H1 (cell line): ENCODE data around the gene TAC4.

Experiments used
- CREB1 ChIP-seq: IDR thresholded peaks from 2 replicates; pipeline ENCODE4 v1.6.1; 2012; ENCODE audit warnings: inconsistent platforms
- EZH2 ChIP-seq: fragments of 200-600 bp; sonication (generic); IDR thresholded peaks from 2 replicates; pipeline ENCODE4 v1.7.1; 2012; ENCODE audit warnings: low read depth, mild to moderate bottlenecking, moderate library complexity, low read length, inconsistent platforms; ENCODE audit not compliant: severe bottlenecking
- JUND ChIP-seq: IDR thresholded peaks from 2 replicates; pipeline ENCODE4 v1.6.1; 2011; ENCODE audit warnings: mild to moderate bottlenecking, improper control_type of control experiment, low read length
- KDM1A ChIP-seq: fragments of 200-600, 300-600 bp; sonication (generic); IDR thresholded peaks from 2 replicates; pipeline ENCODE4 v1.7.1; 2016; ENCODE audit warnings: mild to moderate bottlenecking, low read length, borderline replicate concordance
- POLR2A ChIP-seq, 2 experiments: IDR thresholded peaks; 1 replicate in 1 of 2; 2 replicates in 1 of 2; pipeline ENCODE4 v1.6.1; 2011; ENCODE audit warnings: low read depth in 2 of 2, low read length in 2 of 2, mild to moderate bottlenecking in 2 of 2; ENCODE audit errors: control extremely low read depth in 1 of 2
- POLR2AphosphoS5 ChIP-seq: IDR thresholded peaks from 2 replicates; pipeline ENCODE4 v1.6.1; 2011; ENCODE audit warnings: low read depth, low read length
- SIN3A ChIP-seq, 2 experiments: IDR thresholded peaks in 1 of 2; conservative IDR thresholded peaks in 1 of 2; 2 replicates each; pipeline ENCODE4 v1.6.1; 2011 to 2012; ENCODE audit warnings: low read length in 2 of 2, improper control_type of control experiment in 1 of 2, low read depth in 1 of 2, mild to moderate bottlenecking in 1 of 2
- SP4 ChIP-seq: IDR thresholded peaks from 2 replicates; pipeline ENCODE4 v1.6.1; 2012; ENCODE audit warnings: low read length, inconsistent platforms
- TEAD4 ChIP-seq: IDR thresholded peaks from 2 replicates; pipeline ENCODE4 v1.6.1; 2012; ENCODE audit warnings: low read depth, low read length, inconsistent platforms, mixed read lengths
- ZNF274 ChIP-seq: IDR thresholded peaks from 2 replicates; pipeline ENCODE4 v1.7.0; 2012; ENCODE audit warnings: low read length, borderline replicate concordance; ENCODE audit errors: extremely low read depth
- TF ChIP-seq, protein P1 (sequence below): IDR thresholded peaks from 2 replicates; pipeline ENCODE4 v1.6.1; 2011; ENCODE audit warnings: low read length, improper control_type of control experiment
- TF ChIP-seq, protein P2 (sequence below), 3 experiments: IDR thresholded peaks; 1 replicate in 2 of 3; 2 replicates in 1 of 3; pipeline versions ENCODE4 v1.5.1 to v1.6.1; 2011; ENCODE audit warnings: low read length in 3 of 3, mild to moderate bottlenecking in 3 of 3, inconsistent platforms in 2 of 3, low read depth in 1 of 3, moderate library complexity in 1 of 3; ENCODE audit not compliant: insufficient read depth in 1 of 3; ENCODE audit errors: control extremely low read depth in 1 of 3
- TF ChIP-seq, protein P3 (sequence below): IDR thresholded peaks from 2 replicates; pipeline ENCODE4 v1.6.1; 2012; ENCODE audit warnings: low read length, inconsistent platforms
- TF ChIP-seq, protein P4 (sequence below): IDR thresholded peaks from 2 replicates; pipeline ENCODE4 v1.6.1; 2012; ENCODE audit warnings: inconsistent platforms

DNA sequence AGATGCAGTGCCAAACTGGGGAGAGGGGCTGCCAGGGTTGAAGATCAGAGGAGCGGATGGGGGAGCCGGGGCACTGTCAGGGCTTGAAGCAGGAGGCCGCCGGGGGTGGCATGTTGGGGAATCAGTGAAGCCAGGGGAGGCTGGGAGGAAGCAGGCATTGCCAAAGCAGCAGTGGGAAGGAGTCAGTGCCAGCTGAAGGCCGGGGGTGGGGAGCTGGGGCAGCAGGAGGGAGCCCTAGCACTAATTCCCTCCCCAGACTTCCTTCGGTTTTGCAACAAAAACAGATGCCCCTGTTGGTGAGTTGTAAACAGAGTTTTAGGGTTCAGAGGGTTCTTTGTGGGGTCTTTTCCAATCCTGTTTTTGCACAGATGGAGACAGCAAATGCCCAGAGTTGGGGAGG is 10.9 kb upstream of the TAC4 start:
- TF ChIP-seq, protein P1, sequence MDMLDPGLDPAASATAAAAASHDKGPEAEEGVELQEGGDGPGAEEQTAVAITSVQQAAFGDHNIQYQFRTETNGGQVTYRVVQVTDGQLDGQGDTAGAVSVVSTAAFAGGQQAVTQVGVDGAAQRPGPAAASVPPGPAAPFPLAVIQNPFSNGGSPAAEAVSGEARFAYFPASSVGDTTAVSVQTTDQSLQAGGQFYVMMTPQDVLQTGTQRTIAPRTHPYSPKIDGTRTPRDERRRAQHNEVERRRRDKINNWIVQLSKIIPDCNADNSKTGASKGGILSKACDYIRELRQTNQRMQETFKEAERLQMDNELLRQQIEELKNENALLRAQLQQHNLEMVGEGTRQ, result no peak
- TF ChIP-seq POLR2A (IDR thresholded peaks at IDR 0.05; ENCODE audit: control extremely low read depth in 1 of 2, low read depth in 2 of 2, low read length in 2 of 2), result no peak
- TF ChIP-seq JUND, result no peak
- TF ChIP-seq, protein P2, sequence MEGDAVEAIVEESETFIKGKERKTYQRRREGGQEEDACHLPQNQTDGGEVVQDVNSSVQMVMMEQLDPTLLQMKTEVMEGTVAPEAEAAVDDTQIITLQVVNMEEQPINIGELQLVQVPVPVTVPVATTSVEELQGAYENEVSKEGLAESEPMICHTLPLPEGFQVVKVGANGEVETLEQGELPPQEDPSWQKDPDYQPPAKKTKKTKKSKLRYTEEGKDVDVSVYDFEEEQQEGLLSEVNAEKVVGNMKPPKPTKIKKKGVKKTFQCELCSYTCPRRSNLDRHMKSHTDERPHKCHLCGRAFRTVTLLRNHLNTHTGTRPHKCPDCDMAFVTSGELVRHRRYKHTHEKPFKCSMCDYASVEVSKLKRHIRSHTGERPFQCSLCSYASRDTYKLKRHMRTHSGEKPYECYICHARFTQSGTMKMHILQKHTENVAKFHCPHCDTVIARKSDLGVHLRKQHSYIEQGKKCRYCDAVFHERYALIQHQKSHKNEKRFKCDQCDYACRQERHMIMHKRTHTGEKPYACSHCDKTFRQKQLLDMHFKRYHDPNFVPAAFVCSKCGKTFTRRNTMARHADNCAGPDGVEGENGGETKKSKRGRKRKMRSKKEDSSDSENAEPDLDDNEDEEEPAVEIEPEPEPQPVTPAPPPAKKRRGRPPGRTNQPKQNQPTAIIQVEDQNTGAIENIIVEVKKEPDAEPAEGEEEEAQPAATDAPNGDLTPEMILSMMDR (IDR thresholded peaks at IDR 0.05; ENCODE audit: control extremely low read depth in 1 of 3, insufficient read depth in 1 of 3, low read depth in 1 of 3, low read length in 3 of 3), result no peak
- TF ChIP-seq, protein P3, sequence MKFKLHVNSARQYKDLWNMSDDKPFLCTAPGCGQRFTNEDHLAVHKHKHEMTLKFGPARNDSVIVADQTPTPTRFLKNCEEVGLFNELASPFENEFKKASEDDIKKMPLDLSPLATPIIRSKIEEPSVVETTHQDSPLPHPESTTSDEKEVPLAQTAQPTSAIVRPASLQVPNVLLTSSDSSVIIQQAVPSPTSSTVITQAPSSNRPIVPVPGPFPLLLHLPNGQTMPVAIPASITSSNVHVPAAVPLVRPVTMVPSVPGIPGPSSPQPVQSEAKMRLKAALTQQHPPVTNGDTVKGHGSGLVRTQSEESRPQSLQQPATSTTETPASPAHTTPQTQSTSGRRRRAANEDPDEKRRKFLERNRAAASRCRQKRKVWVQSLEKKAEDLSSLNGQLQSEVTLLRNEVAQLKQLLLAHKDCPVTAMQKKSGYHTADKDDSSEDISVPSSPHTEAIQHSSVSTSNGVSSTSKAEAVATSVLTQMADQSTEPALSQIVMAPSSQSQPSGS, result no peak
- TF ChIP-seq SIN3A (conservative IDR thresholded peaks at IDR 0.05 in 1 of 2, IDR thresholded peaks at IDR 0.05 in 1 of 2; ENCODE audit: low read depth in 1 of 2, low read length in 2 of 2), result no peak
- TF ChIP-seq CREB1, result no peak
- TF ChIP-seq EZH2, result no peak
- TF ChIP-seq, protein P4, sequence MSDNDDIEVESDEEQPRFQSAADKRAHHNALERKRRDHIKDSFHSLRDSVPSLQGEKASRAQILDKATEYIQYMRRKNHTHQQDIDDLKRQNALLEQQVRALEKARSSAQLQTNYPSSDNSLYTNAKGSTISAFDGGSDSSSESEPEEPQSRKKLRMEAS, result no peak
- TF ChIP-seq SP4, result no peak
- no peak for TF ChIP-seq POLR2AphosphoS5
- TF ChIP-seq ZNF274, result no peak
- TF ChIP-seq TEAD4, result no peak
- no peak for TF ChIP-seq KDM1A
